NCI-H345 treated with DMSO at 0.1 percent for 48 hours (cell line): Measurements from ENCODE around the gene SLC25A43.
"Not testable (repeated sequence)": the region's sequence is repeated elsewhere in the genome, so short reads cannot be mapped to it uniquely, and the experiment has no call there.

Source experiments
- DNase-seq: peaks from one replicate; lab custom pipeline; 2025; ENCODE audit not compliant: unreplicated experiment; lab: John Stamatoyannopoulos, UW

SLC25A43 gene

DNA sequence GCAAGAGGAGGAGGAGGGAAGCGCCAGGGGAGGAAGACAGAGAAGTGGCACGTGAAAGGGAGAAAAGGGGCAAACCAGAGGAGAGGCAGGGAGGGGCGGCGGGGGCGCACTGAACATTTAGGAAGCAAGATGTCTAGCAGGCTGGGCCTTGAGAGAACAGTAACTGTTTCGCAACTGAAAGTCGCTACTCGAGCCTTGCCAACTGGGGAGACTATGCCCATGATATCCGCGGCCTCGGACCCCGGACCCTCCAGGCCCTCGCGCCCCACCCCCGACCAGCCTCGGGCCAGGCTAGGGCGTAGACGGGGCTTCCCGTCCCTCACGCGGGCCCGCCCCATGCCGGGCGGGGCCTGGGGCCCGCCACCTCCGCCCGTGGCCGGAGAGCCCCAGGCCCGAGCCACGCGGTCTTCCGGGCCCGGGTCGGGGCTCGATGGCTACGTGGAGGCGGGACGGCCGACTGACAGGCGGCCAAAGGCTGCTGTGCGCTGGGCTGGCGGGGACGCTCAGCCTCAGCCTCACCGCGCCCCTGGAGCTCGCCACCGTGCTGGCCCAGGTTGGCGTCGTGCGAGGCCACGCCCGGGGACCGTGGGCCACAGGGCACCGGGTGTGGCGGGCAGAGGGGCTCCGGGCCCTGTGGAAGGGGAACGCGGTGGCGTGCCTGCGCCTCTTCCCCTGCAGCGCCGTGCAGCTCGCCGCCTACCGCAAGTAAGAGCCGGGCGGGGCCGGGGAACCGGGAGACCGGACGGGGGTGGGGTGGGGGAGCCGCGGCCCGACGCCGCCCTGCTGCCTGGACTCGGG lies at the start of gene SLC25A43:
Gene SLC25A43 (plus strand): TSS at position 363 of the 798 bp plus-strand sequence. CDS start 68 bp downstream, at position 431.
- DNase-seq = no peak

- no peak for DNase-seq
These were observed 39.3 kb upstream of the SLC25A43 start for GRCh38 chrX:119359618-119360382.

DNA sequence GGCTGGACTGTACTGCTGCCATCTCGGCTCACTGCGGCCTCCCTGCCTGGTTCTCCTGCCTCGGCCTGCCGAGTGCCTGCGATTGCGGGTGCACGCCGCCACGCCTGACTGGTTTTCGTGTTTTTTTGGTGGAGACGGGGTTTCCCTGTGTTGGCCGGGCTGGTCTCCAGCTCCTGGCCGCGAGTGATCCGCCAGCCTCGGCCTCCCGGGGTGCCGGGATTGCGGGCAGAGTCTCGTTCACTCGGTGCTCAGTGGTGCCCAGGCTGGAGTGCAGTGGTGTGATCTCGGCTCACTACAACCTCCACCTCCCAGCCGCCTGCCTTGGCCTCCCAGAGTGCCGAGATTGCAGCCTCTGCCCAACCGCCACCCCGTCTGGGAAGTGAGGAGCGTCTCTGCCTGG lies 37.7 kb upstream of the SLC25A43 start:
- not testable (repeated sequence) for DNase-seq

DNA sequence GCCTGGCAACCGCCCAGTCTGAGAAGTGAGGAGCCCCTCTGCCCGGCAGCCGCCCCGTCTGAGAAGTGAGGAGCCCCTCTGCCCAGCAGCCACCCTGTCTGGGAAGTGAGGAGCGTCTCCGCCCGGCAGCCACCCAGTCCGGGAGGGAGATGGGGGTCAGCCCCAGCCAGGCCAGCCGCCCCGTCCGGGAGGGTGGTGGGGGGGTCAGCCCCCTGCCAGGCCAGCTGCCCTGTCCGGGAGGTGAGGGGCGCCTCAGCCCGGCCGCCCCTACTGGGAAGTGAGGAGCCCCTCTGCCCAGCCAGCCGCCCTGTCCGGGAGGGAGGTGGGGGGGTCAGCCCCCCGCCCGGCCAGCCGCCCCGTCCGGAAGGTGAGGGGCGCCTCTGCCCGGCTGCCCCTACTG lies 37.1 kb upstream of the SLC25A43 start:
- DNase-seq = not testable (repeated sequence)

DNA sequence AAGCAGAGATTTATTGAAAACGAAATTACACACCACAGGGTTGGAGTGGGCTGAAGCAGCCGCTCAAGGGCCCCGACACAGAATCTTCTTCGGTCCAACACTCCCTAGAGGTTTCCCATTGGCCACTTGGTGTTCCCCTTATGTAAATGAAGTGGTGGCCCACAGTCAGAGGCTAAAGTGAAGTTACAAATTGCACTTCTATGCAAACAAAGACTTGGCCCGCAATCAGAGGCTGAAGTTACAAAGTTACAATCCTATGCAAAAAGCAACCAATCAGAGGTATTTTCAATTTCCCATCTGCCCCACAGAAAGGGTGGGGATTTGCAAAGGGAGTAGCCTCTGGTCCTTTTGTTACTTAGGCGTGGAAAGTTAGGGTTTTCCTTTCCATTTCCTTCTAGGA lies 35.7 kb upstream of the SLC25A43 start:
- DNase-seq = no peak

- not testable (repeated sequence) for DNase-seq
These were observed 27.3 kb upstream of the SLC25A43 start for GRCh38 chrX:119371861-119372260.

DNA sequence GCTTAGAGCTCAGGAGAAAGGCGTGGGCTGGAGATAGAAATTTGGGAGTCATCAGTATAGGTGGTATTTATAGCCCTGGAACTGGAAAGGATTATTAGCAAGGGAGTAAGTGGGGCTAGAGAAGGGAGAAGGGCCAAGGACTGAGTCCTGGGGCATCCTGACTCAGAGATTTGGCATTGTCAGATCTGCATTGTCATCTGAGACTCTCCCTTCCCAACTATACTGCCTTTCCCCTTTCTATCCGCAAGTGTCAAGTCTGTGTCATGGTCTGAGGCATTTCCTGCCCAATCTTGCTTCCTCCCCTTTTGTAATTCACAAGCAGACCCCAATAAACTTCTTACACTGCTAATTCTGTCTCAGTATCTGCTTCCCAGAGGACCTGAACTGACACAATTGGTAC lies 24.4 kb upstream of the SLC25A43 start:
- no peak for DNase-seq

DNA sequence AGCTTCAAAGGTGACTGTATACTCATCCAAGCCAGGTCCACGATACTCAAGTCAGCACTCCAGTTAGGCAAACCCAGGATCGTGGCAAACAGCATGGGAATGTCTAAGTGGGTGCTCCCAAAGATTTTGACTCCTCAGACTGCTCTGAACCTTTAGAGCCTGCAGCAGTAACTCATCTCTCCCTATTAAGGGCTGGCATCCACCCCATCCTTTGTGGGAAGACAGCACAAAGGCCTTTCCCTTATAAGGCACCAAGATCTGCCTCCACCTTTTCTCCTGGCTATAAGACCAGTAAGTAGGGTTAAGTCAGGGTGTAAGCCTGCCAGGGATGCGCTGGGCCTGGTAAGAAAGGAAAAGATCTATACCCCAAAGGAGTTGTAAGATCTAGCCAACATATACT lies 23.6 kb upstream of the SLC25A43 start:
- DNase-seq = no peak

DNA sequence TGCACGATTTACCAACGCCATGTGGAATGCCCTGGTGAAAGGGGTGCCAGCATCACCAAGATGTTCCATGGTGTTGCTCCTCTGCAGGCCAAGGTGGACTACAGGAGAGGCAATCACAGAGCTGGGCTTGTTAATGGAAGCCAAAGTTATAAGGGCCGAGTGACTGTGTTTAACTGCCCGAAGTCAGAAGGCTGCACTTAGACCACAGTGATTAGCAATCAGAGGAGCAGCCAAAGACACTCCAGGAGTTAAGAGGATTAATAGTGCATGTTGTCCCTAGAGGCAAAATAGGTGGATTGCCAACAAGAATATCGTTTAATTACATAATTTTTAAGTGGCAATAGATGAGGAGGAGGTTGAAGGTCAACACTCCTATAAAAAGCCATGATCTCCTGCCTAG lies 22.8 kb upstream of the SLC25A43 start:
- no peak for DNase-seq

DNA sequence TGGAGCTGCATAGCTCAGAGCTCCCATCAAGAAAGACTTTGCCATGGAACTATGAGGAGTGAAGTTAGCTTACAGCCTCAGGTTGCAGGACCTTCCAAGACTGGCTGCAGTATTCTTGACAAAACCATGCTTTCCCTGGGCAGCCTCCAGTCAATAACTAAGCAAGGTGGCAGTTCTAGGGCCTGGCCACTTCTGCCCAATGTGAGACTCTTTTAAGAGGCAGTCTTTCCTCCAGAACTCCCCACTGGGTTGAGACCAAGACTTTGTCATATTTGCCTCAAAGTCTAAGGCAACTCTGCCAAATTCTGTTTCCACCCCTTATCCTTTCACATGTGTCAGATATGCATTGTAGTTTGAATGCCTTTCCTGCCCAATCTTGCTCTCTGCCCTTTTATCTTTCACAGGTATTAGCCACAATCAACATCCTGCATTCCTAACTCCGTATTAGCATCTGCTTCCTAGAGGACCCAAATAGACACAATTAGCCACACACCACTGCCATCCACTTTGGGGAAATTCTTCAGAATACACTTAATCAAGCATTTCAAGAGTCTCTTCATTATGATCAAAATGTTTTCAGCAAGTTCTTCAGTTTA lies 17.7 kb upstream of the SLC25A43 start:
- DNase-seq = no peak

DNA sequence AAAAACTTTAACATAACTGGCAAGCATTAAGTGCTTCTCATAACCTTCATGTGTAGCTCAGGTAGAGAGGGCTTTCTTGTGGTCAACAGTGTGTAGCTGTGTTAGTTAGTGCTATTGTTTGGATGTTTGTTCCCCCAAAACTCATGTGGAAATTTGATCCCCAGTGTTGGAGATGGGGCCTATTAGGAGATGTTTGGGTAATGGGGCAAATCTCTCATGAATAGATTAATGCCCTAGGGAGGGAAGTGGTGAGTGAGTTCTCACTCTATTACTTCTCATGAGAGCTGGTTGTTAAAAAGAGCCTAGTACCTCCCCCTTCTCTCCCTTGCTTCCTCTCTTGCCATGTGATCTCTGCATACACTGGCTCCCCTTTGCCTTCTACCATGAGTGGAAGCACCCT lies 16.5 kb upstream of the SLC25A43 start:
- DNase-seq = no peak

- not testable (repeated sequence) for DNase-seq
These were observed 12.5 kb upstream of the SLC25A43 start for GRCh38 chrX:119386685-119387084.

GRCh38 chrX:119387426-119387825 lies 11.7 kb upstream of the SLC25A43 start:
- not testable (repeated sequence) for DNase-seq

DNA sequence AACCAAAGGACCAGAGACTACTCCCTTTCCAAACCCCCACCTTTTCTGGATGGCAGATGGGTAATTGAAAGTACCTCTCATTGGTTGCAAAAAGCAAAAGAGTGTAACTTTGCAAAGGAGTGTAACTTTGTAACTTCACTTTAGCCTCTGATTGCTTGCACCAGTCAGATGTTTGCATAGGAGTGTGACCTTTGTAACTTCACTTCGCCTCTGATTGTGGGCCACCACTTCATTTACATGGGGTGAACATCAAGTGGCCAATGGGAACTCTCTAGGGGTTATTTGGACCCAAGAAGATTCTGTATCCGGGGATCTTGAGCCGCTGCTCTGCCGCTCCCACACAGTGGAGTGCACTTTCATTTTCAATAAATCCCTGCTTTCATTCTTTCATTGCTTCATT lies 9.9 kb upstream of the SLC25A43 start:
- DNase-seq = no peak

GRCh38 chrX:119389871-119390501 lies 9.2 kb upstream of the SLC25A43 start:
- DNase-seq = no peak

- no peak for DNase-seq
These were observed 7.9 kb upstream of the SLC25A43 start for GRCh38 chrX:119391279-119391678.

- no peak for DNase-seq
These were observed 6.0 kb upstream of the SLC25A43 start for GRCh38 chrX:119393144-119393543.

DNA sequence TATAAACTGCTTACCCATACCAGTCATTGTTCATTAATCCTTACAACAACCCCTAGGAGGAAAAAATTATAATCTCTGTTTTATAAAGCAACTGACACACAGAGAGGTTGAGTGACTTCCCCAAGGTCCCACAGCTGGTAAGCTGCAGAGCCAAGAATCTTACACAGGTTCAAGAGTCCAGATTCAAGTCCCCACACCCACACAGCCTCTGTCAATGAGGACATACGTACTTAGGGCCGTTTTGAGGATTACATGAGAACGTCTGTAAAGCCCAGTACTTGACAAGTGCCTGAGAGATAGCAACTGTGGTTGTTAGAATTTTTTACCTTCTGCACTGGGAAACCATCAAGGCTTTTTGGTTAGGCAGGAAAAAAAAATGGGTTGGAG lies 556 bp upstream of the SLC25A43 start:
- DNase-seq = no peak

DNA sequence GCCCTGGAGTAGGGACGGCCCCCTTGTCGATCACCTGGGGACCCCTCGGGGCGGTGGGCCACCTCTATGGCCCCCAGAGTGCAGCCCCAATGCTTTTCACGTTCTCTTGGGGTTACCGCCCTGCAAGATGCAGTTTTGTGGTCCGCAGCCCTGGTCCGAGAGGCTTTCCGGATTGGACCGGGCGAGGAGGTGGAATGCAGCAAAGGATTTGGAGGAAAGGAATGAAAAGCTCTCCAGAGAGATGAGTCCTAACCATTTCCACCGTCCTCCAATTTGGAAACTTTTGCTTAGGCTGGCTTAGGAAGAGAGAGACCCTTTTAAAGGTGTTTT lies 601 bp downstream of the SLC25A43 start:
- no peak for DNase-seq

DNA sequence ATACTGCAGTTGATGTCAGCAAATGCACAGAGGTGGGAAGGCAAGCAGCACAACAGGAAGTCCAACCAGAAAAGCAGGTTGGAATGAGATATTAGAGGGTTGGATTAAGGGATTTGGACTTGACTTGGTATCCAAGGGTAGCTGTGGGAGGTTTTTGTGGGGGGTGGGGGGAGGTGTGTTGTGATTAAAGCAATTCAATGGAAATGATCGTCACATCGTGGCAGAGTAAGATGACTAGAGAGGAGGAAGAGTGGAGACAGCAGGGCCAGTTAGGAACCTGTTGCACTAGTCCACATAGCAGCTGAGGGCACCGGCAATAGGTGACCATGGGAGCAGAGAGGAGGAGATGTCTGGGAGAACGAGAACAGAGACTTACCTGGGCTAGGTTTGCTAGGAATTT lies 2.4 kb downstream of the SLC25A43 start:
- DNase-seq = no peak

GRCh38 chrX:119402588-119402987 lies 3.5 kb downstream of the SLC25A43 start:
- DNase-seq = no peak

DNA sequence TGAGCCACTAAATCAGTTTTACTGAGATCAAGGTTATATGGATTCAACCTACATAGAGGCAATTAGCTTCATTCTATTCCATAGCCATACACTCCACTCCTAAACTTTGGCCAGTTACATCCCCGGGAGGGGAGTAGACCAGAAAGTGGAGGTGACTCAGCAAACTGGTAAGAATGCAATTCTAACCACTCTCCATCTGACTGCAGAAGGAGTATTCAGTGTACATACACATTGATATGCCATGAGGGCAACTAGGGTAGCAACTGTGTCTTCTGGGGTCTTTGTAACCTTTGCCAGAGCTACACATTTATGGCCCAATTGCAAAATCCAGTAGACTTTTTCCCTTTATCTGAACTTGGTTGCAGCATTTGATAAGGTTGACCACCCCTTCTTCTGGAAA lies 7.6 kb downstream of the SLC25A43 start:
- no peak for DNase-seq
